ENCODE results near the gene UIMC1.

Gene UIMC1

GRCh38 chr5:176906126-176906525, 100.5 kb downstream of the UIMC1 start:
- in situ Hi-C loops (cut with MboI; ENCODE audit: low sequenced_read_pairs), result no loop called here

GRCh38 chr5:176904276-176904675, 102.3 kb downstream of the UIMC1 start:
- in situ Hi-C loops (cut with MboI; ENCODE audit: low sequenced_read_pairs), result no loop called here

- in situ Hi-C loops (cut with MboI; ENCODE audit: low sequenced_read_pairs), result no loop called here
These were observed 103.5 kb downstream of the UIMC1 start for GRCh38 chr5:176902911-176903664.

GRCh38 chr5:176902102-176902814, 104.3 kb downstream of the UIMC1 start:
- in situ Hi-C loops (cut with MboI; ENCODE audit: low sequenced_read_pairs), result no loop called here

GRCh38 chr5:176901260-176902101, 105.1 kb downstream of the UIMC1 start:
- in situ Hi-C loops (cut with MboI; ENCODE audit: low sequenced_read_pairs), result no loop called here

GRCh38 chr5:176900780-176901204, 105.8 kb downstream of the UIMC1 start:
- in situ Hi-C loops (cut with MboI; ENCODE audit: low sequenced_read_pairs), result no loop called here

- in situ Hi-C loops (cut with MboI; ENCODE audit: low sequenced_read_pairs), result no loop called here
These were observed 106.4 kb downstream of the UIMC1 start for GRCh38 chr5:176899946-176900779.

- in situ Hi-C loops (cut with MboI; ENCODE audit: low sequenced_read_pairs), result no loop called here
These were observed 107.2 kb downstream of the UIMC1 start, which contains the start of gene HK3 for GRCh38 chr5:176899296-176899891. Gene HK3 (minus strand): TSS chr5:176899346. CDS start chr5:176896159, 3,187 bp downstream.

- in situ Hi-C loops (cut with MboI; ENCODE audit: low sequenced_read_pairs), result no loop called here
These were observed 109.3 kb downstream of the UIMC1 start for GRCh38 chr5:176897263-176897662.

GRCh38 chr5:176895831-176896230, 110.7 kb downstream of the UIMC1 start:
- in situ Hi-C loops (cut with MboI; ENCODE audit: low sequenced_read_pairs), result no loop called here

GRCh38 chr5:176894298-176894697, 112.3 kb downstream of the UIMC1 start:
- in situ Hi-C loops (cut with MboI; ENCODE audit: low sequenced_read_pairs), result no loop called here

GRCh38 chr5:176892663-176893062, 113.9 kb downstream of the UIMC1 start:
- in situ Hi-C loops (cut with MboI; ENCODE audit: low sequenced_read_pairs), result no loop called here

- in situ Hi-C loops (cut with MboI; ENCODE audit: low sequenced_read_pairs), result no loop called here
These were observed 115.1 kb downstream of the UIMC1 start for GRCh38 chr5:176891331-176891958.

- in situ Hi-C loops (cut with MboI; ENCODE audit: low sequenced_read_pairs), result no loop called here
These were observed 115.9 kb downstream of the UIMC1 start for GRCh38 chr5:176890455-176891330.

GRCh38 chr5:176889321-176890280, 117.0 kb downstream of the UIMC1 start:
- in situ Hi-C loops (cut with MboI; ENCODE audit: low sequenced_read_pairs), result no loop called here

- in situ Hi-C loops (cut with MboI; ENCODE audit: low sequenced_read_pairs), result no loop called here
These were observed 117.8 kb downstream of the UIMC1 start for GRCh38 chr5:176888865-176889165.

- in situ Hi-C loops (cut with MboI; ENCODE audit: low sequenced_read_pairs), result no loop called here
These were observed 118.3 kb downstream of the UIMC1 start for GRCh38 chr5:176888016-176888864.
